KMS-11 (cell line): ENCODE results near the gene NEU1.

Experiments
- H2AFZ ChIP-seq: fragments of 200-600 bp; sonication (generic); 2 replicates; pipeline ENCODE4 v1.6.1; 2016; ENCODE audit warnings: antibody characterized with exemption, mixed run types, low read depth
- H3K27ac ChIP-seq: fragments of 200-600 bp; sonication (generic); 2 replicates; pipeline ENCODE4 v1.6.1; 2016; ENCODE audit warnings: mild to moderate bottlenecking, mixed run types
- H3K27me3 ChIP-seq: fragments of 200-600 bp; sonication (generic); 2 replicates; pipeline ENCODE4 v1.6.1; 2017; ENCODE audit warnings: mild to moderate bottlenecking, low read depth, mixed run types, moderate library complexity; ENCODE audit not compliant: insufficient read depth
- H3K36me3 ChIP-seq: fragments of 200-600 bp; sonication (generic); 2 replicates; pipeline ENCODE4 v1.6.1; 2017; ENCODE audit warnings: mild to moderate bottlenecking, mixed run types; ENCODE audit not compliant: insufficient read depth
- H3K4me1 ChIP-seq: fragments of 200-600 bp; sonication (generic); 2 replicates; pipeline ENCODE4 v1.6.1; 2016; ENCODE audit warnings: mild to moderate bottlenecking, low read depth, mixed run types; ENCODE audit not compliant: poor library complexity, severe bottlenecking
- H3K4me2 ChIP-seq: fragments of 200-600 bp; sonication (generic); 2 replicates; pipeline ENCODE4 v1.7.0; 2016; ENCODE audit warnings: mild to moderate bottlenecking, mixed run types
- H3K4me3 ChIP-seq: fragments of 200-600 bp; sonication (generic); IDR thresholded peaks from 2 replicates; pipeline ENCODE4 v1.6.1; 2017; ENCODE audit warnings: low read depth, low read length, mixed read lengths; ENCODE audit not compliant: insufficient read depth
- H3K79me2 ChIP-seq: fragments of 200-600 bp; sonication (generic); 2 replicates; pipeline ENCODE4 v1.6.1; 2016; ENCODE audit warnings: low read depth, mixed run types; ENCODE audit not compliant: insufficient read depth
- H3K9ac ChIP-seq: fragments of 200-600 bp; sonication (generic); 2 replicates; pipeline ENCODE4 v1.6.1; 2016; ENCODE audit warnings: mild to moderate bottlenecking, mixed run types
- H4K20me1 ChIP-seq: fragments of 200-600 bp; sonication (generic); 2 replicates; pipeline ENCODE4 v1.6.1; 2016; ENCODE audit warnings: mild to moderate bottlenecking, mixed run types; ENCODE audit not compliant: insufficient read depth
- CTCF ChIP-seq: fragments of 200-600 bp; sonication (generic); conservative IDR thresholded peaks from 2 replicates; pipeline ENCODE4 v1.6.1; 2017; ENCODE audit warnings: low read depth, mild to moderate bottlenecking, antibody characterized with exemption, low read length, moderate library complexity, mixed read lengths

The NEU1 gene

DNA sequence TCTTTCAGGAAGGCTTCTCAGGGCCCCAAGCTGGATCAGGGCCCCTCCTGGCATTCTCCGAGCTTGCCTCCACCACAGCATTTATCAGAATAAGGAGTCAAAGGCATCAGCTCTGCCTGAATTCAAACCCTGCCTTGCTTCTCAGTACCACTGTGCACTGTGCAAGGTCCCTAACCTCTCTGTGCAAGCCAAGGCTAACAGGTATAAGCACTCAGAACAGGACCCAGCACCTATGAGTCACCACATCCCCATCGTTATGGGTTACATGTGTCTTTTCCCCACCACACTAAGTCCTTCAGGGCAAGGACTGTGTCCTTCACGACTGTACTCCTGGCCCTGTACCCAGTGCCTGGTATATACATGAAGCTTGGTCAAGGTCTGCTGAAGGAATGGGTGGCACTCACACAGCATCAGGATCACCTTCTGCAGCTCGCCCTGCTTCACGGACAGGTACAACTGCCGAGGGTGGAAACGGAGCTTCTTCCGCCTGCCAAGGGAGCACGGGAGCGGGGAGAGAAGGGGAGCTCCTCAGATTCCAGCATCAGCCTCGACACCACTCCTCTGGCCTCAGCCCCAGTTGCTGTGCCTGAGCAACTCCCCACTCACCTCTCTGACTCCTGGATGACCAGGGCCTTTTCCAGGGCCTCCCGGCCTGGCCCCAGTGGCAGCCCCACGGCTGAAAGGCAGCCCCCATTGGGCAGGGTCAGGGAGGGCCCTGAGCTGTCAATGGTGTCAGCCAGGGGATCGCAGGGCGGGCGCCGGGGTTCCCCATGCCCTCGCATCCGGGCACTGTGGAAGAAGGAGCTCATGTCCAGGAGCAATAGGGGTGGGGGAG is 24.8 kb upstream of the NEU1 start:
- no peak overlapping the region for H3K4me3 ChIP-seq
- H3K27ac ChIP-seq = no peak overlapping the region
- no peak overlapping the region for H3K4me2 ChIP-seq
- TF ChIP-seq CTCF = no peak
- H2AFZ ChIP-seq = no peak overlapping the region
- H3K4me1 ChIP-seq = peaks cover 6% of the 10 kb centered on the region
- no peak overlapping the region for H3K9ac ChIP-seq
- no peaks in the 10 kb centered on the region for H3K27me3 ChIP-seq
- no peaks in the 10 kb centered on the region for H4K20me1 ChIP-seq
- H3K79me2 ChIP-seq = no peaks in the 10 kb centered on the region
- no peaks in the 10 kb centered on the region for H3K36me3 ChIP-seq

DNA sequence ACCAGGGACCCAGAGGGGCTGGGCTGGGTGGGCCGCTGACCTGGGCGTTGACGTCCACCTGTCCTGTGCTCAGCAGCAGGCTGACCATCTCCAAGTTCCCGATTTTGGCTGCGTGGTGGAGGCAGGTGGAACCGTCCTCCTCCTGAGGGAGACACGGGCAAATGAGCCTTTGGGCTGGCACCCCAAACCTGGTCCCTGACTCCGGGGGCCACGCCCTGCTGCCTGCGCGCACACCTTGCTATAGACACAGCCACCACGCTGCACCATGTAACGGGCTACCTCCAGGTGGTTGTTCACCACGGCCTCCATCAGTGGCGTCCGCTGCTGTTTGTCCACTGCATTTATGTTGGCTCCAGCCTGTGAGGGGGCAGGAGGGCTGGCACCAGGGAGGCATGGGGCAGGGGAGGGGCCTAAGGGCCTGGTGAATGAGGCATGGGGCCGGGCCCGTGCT is 23.9 kb upstream of the NEU1 start:
- H3K4me3 ChIP-seq = no peak overlapping the region
- no peak overlapping the region for H3K4me2 ChIP-seq
- H3K27ac ChIP-seq = no peak overlapping the region
- H4K20me1 ChIP-seq = no peaks in the 10 kb centered on the region
- no peak for TF ChIP-seq CTCF
- no peak overlapping the region for H3K9ac ChIP-seq
- no peaks in the 10 kb centered on the region for H3K27me3 ChIP-seq
- H3K36me3 ChIP-seq = no peaks in the 10 kb centered on the region
- H3K4me1 ChIP-seq = peaks cover 12% of the 10 kb centered on the region
- no peaks in the 10 kb centered on the region for H3K79me2 ChIP-seq
- H2AFZ ChIP-seq = no peak overlapping the region

DNA sequence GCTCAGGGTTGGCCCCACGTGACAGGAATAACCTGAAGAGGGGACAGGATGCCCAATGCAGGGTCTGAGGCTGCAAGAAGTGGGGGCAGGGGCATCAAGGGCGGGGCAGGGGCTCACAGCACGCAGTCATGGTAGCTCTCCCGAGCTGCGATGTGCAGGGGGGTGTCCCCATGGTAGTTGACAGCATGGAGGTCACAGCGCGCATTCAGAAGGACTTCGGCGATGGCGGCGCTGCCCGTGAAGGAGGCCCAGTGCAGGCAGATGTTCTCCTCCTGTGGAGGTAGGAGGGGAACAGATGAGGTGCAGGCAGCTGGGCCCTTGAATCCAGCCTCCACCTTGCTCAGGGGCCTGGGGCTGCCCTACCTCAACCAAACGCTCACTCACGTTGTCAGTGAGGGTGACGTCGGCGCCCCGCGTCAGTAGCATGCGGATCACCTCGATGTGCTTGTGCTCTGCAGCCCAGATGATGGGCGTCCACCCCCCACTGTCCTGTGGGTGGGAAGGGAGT is 22.0 kb upstream of the NEU1 start:
- Histone ChIP-seq H3K4me3 (no peak overlapping the region), H3K9ac (no peak overlapping the region), H3K79me2 (no peaks in the 10 kb centered on the region), H3K27ac (no peak overlapping the region), H3K4me2 (no peak overlapping the region), H2AFZ (no peak overlapping the region), H3K36me3 (no peaks in the 10 kb centered on the region), H3K4me1 (peaks cover 12% of the 10 kb centered on the region), H4K20me1 (no peaks in the 10 kb centered on the region), H3K27me3 (no peaks in the 10 kb centered on the region)
- no peak for TF ChIP-seq CTCF

GRCh38 chr6:31883676-31884075 is 21.1 kb upstream of the NEU1 start:
- H3K27ac ChIP-seq = no peak overlapping the region
- no peaks in the 10 kb centered on the region for H3K79me2 ChIP-seq
- no peaks in the 10 kb centered on the region for H3K27me3 ChIP-seq
- H3K4me2 ChIP-seq = no peak overlapping the region
- TF ChIP-seq CTCF = no peak
- no peaks in the 10 kb centered on the region for H4K20me1 ChIP-seq
- H2AFZ ChIP-seq = no peak overlapping the region
- H3K4me3 ChIP-seq = no peak overlapping the region
- H3K9ac ChIP-seq = no peak overlapping the region
- no peaks in the 10 kb centered on the region for H3K36me3 ChIP-seq
- H3K4me1 ChIP-seq = peaks cover 12% of the 10 kb centered on the region
